Left renal cortex interstitium (tissue), 4 donors: ENCODE measurements around the gene KIF9. TPM values are rescaled to one million over a fixed set of nuclear protein-coding genes. Genes with fewer than 3 reads are reported as not detected.
"Not testable (repeated sequence)": the region's sequence is repeated elsewhere in the genome, so short reads cannot be mapped to it uniquely, and the experiment has no call there.

Experiments
- DNase-seq, 4 donors: peaks; one replicate each; pipeline ENCODE4 v3.0.0-alpha.2; 2013; ENCODE audit warnings: low read depth in 4 of 4, low spot score in 2 of 4, missing footprints in 1 of 4
- polyA plus RNA-seq, 4 donors: library from polyadenylated mRNA; unstranded; fragments of 120-200 nt; gene quantifications; one replicate each; pipeline ENCODE4 v1.2.1, GENCODE V29; 2013; ENCODE audit not compliant: insufficient read length in 4 of 4

The KIF9 gene
- polyA plus RNA-seq, 4 donors, result 22.4 to 26.3 (median 24.1) TPM

DNA sequence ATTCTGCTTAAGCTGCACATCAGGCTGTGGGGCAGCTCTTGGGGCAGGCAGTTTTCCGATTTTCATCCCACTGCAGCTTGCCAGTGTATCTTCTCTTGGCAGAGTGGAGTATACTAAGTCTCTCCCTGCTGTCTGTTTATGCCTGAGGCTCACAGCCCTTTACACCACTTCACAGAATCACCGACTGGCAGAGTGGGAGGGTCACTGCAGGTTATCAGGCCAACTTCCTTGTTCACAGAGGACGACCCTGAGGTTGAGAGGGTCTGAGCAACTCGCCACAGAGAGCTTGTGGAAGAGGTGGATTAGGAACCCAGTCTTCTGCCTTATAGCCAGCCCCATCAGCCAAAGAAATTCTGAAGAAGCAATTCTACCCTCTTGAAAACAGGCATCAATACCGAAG lies 30.9 kb downstream of the KIF9 start:
- no peak for DNase-seq

DNA sequence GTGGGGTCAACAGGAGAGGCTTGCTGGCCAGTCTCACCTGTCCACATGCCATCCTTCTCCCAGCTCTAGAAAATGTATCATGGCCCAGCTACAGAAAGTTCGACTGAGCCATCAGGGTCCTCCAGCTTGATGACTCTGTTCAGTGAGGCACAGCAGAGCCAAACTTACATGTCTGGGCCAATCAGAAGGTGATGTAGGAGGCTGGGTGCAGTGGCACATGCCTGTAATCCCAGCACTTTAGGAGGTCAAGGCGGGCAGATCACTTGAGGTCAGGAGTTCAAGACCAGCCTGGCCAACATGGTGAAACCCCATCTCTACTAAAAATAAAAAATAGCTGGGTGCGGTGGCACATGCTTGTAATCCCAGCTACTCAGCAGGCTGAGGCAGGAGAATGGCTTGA lies 31.5 kb downstream of the KIF9 start:
- DNase-seq, result not testable (repeated sequence)

- no peak for DNase-seq
Observed at GRCh38 chr3:47250309-47251060, 32.1 kb downstream of the KIF9 start.

DNA sequence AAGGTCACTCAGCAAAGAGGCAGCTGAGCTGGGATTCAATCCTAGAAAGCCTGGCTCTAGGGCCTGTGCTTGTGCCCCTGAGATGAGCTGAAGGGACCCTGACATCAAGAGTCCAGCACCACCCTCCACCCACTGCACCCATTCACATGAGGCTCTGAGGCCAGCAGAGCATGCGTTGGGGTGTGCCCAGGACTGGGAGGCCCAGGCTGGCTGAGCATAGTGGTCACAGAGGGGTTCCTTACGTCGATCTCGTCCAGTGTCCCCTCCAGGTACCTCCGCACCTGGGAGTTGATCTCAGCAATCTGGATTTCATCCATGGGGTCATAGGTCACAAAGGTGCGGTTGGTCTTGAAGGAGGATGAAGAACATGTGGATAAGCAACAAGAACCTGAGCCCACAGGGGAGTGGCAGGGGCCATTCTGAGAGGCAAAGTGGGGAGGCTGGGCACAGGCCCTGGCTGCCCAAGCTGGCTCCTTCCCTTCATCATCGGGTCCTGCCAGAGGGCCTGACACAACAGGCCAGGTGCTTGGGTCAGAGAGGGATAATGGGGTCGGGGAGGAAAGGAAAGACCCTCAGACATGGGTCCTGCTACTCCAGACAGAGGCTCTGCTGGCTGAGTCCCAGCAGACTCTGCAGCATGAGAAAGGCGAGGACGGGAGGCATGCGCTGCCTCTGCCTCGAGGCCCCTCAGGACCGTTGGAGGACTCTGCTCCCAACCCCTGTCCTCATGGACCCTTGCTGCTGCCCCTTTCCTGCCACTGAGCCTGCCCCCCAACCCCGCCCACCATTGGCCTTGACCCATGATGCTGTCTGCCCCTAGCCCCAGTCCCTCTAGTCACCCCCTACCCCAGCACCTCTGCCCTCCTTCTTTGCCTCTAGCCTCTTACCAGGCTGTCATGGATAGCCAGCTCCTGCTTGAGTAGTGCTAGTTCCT lies 35.2 kb downstream of the KIF9 start:
- no peak for DNase-seq

DNA sequence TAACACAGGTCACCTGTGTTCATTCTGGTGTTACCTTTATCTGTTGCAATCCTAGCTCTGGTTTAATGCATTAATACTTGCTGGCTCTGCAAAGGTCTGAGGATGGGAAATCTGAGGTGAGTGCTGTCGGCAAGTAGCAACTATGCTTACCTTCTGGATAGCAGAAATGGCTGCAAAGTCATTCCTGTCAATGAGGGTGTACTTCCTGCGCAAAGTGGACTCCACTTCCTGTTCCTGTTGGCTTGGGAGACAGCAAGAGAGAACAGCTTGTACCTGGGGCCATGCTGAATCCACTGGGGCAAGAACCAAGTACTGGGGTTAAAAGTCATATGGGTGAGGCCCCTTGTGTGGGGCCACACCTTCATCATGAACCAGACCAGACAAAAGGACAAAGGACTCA lies 37.3 kb downstream of the KIF9 start:
- no peak for DNase-seq

GRCh38 chr3:47244531-47245100 lies 38.0 kb downstream of the KIF9 start:
- no peak for DNase-seq

GRCh38 chr3:47243419-47244147 lies 39.0 kb downstream of the KIF9 start:
- no peak for DNase-seq

DNA sequence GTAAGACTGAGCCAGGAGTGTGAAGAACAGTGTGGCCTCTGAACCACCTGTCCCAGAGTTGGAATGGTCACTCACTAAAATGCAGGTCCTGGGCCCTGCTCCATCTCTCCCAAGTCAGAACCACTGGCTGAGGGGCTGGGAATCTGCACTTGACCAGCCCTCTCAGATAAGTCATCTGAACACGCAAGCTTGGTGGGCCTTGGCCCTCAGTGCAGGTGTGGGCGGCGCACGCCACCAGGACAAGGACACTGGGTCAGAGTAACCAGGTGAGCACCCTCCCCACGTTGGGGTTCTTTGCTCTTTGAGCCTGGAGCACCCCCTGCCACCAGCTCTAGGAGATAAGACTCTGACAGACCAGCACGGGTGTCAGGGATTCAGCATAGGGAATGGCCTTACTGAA lies 42.7 kb downstream of the KIF9 start:
- DNase-seq, result no peak

GRCh38 chr3:47238017-47238416 lies 44.6 kb downstream of the KIF9 start:
- DNase-seq, result no peak

- no peak for DNase-seq
Observed at GRCh38 chr3:47228088-47228487, 54.5 kb downstream of the KIF9 start.

GRCh38 chr3:47227678-47228077 lies 54.9 kb downstream of the KIF9 start:
- DNase-seq, result no peak

- no peak for DNase-seq
Observed at GRCh38 chr3:47225310-47225906, 57.2 kb downstream of the KIF9 start.

DNA sequence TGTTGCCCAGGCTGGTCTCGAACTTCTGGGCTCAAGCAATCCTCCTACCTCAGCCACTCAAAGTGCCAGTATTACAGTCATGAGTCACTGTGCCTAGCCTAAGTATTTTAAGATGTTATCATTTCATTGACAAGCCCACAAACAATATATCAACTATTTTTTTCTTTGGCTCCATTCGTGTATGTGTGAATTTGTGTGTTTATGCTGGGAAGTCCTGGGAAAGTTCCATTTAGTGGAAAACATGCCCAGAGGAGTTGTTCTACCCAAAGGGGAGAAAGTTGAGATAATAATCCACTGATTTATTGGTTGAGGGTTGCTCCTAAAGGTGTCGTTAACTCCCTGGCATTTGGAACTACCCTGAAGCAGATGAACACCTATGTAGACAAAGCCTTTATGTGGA lies 58.8 kb downstream of the KIF9 start:
- no peak for DNase-seq

DNA sequence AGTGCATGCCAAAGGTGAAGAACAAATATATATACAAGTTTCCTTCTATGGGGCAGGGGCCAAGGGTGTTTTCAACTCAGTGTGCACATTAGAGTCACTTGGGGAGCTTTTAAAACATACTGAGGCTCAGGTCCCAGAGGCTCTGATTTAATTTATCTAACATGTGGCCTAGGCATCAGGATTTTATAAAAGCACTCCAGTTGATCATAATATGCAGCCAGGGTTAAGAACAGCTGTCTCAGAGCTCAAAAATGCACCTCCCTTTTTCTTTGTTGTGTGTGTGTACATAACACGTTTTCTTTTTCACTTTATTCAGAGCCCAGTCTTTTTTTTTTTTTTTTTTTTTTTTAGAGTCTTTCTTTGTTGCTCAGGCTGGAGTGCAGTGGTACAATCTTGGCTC lies 60.8 kb downstream of the KIF9 start:
- no peak for DNase-seq

DNA sequence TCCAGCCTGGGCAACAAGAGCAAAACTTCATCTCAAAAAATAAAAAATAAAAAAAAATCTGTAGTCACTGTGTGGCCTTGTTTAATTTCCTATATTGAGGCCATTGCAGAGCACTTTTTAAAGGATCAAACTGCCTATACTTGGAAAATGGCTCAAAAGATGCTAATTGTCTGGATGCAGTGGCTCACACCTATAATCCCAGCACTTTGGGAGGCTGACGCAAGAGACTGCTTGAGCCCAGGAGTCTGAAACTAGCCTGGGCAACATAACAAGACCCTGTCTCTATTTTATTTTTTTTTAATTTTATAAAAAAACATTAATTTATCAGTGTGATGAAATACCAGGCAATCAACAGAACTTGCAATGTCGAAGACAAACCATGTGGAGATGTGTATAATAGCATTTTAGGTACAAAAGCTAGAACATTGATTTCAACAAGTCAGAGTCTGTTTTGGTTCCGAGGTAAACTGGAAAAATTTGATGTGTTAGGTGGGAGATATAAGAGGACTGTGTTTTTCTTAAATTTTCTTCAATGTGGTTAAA lies 71.7 kb downstream of the KIF9 start:
- no peak for DNase-seq

DNA sequence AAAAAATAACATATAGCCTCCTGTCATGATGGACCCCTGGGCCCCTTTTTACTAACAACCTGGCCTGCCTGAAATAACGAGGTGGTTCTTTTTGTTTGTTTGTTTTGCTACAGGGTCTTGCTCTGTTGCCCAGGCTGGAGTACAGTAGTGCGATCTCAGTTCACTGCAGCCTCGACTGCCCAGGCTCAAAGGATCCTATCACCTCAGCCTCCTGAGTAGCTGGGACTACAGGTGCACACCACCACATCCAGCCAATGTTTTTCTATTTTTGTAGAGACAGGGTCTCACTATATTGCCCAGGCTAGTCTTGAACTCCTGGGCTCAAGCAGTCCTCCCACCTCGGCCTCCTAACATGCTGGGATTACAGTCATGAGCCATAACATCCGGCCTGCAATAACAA lies 76.6 kb downstream of the KIF9 start:
- DNase-seq, result not testable (repeated sequence)

DNA sequence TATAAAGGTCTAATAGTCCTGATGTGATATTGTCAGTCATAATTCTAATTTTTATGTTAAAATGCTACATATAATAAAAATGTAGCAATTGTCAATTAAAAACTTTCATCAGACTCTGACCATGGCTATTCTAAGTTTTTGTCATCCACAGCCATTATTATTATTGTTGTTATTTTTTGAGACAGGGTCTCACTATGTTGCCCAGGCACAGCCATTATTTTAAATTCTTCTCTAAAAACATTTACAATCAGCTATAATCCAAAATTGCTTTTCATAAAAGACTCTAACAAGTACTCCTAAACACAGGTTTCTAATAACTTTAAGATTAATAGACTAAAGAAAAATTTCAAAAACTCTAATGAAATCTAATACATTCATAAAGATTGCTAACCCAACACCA lies 77.7 kb downstream of the KIF9 start:
- no peak for DNase-seq

DNA sequence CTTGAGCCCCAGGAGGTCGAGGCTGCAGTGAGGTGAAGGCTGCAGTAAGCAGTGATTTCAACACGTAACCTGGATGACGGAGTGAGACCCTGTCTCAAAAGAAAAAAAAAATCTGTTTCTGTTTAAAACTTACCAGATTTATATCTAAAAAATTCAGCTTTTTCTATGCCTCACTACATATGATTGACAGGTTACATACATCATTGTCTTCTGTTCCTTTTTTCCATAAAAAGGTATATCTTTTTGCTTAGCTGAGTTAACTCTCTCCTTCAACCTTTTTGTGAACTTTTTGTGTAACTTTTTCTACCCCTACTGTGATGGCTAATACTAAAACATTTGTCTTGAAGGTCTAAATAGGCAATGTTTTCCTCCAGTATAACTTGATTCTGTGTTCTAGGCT lies 80.1 kb downstream of the KIF9 start:
- DNase-seq, result no peak

- DNase-seq, result no peak
Observed at GRCh38 chr3:47197287-47197686, 85.3 kb downstream of the KIF9 start.

- no peak for DNase-seq
Observed at GRCh38 chr3:47194994-47195393, 87.6 kb downstream of the KIF9 start.
